ENCODE data around the gene MYO1G. TPM values are rescaled to one million over a fixed set of nuclear protein-coding genes. Genes with fewer than 3 reads are reported as not detected.
A peak's percentile ranks its signal among the peaks of the same experiment; 100 is the strongest.

MYO1G gene
- total RNA-seq, 1 donor from 2014 or later: not detected

GRCh38 chr7:44944821-44945220 lies 34.0 kb downstream of the MYO1G start:
- TF ChIP-seq EZH2phosphoT487 (IDR thresholded peaks at IDR 0.05) (no peak), CTCF (IDR thresholded peaks at IDR 0.05) (no peak), EZH2 (IDR thresholded peaks at IDR 0.05) (no peak)
- H4K20me1 ChIP-seq (ENCODE audit: low read depth): no peaks in the 10 kb centered on the region
- no peak overlapping the region for H3K27ac ChIP-seq
- peak overlapping the region; percentile 33 for H3K27ac Mint-ChIP-seq
- no peaks in the 10 kb centered on the region for H3K9me3 ChIP-seq (ENCODE audit: low read depth)
- DNase-seq (ENCODE audit: low spot score): no peak
- no peak overlapping the region for H2AFZ ChIP-seq (replicated peaks)
- no peaks in the 10 kb centered on the region for H3K36me3 ChIP-seq
- no peaks in the 10 kb centered on the region for H3K27me3 Mint-ChIP-seq (ENCODE audit: insufficient read depth, low read depth)
- H3K27me3 ChIP-seq: peaks cover 12% of the 10 kb centered on the region
- H3K79me2 ChIP-seq (ENCODE audit: low read depth): no peaks in the 10 kb centered on the region
- no peaks in the 10 kb centered on the region for H3F3A ChIP-seq (ENCODE audit: low read depth)
- H3K4me3 ChIP-seq: no peak overlapping the region
- H3K4me1 ChIP-seq: no peaks in the 10 kb centered on the region
- H3K4me3 Mint-ChIP-seq: no peak overlapping the region
- H3K9me3 Mint-ChIP-seq: no peaks in the 10 kb centered on the region
- H3K36me3 Mint-ChIP-seq: no peaks in the 10 kb centered on the region
- H3K9ac ChIP-seq: no peak overlapping the region
- no peak overlapping the region for H3K4me2 ChIP-seq
- no peaks in the 10 kb centered on the region for H3K4me1 Mint-ChIP-seq

- DNase-seq (ENCODE audit: low spot score): no peak
- peaks cover 5% of the 10 kb centered on the region for H3K27me3 ChIP-seq
- H3F3A ChIP-seq (ENCODE audit: low read depth): no peaks in the 10 kb centered on the region
- H3K9ac ChIP-seq: no peak overlapping the region
- H3K4me3 ChIP-seq: no peak overlapping the region
- no peaks in the 10 kb centered on the region for H3K36me3 ChIP-seq
- no peak overlapping the region for H3K4me3 Mint-ChIP-seq
- TF ChIP-seq CTCF (IDR thresholded peaks at IDR 0.05): no peak
- TF ChIP-seq EZH2phosphoT487 (IDR thresholded peaks at IDR 0.05): no peak
- no peak for TF ChIP-seq EZH2 (IDR thresholded peaks at IDR 0.05)
- no peaks in the 10 kb centered on the region for H4K20me1 ChIP-seq (ENCODE audit: low read depth)
- no peaks in the 10 kb centered on the region for H3K27me3 Mint-ChIP-seq (ENCODE audit: insufficient read depth, low read depth)
- no peak overlapping the region for H2AFZ ChIP-seq (replicated peaks)
- no peak overlapping the region for H3K27ac Mint-ChIP-seq
- no peaks in the 10 kb centered on the region for H3K9me3 ChIP-seq (ENCODE audit: low read depth)
- H3K27ac ChIP-seq: no peak overlapping the region
- no peaks in the 10 kb centered on the region for H3K36me3 Mint-ChIP-seq
- no peak overlapping the region for H3K4me2 ChIP-seq
- no peaks in the 10 kb centered on the region for H3K4me1 Mint-ChIP-seq
- no peaks in the 10 kb centered on the region for H3K9me3 Mint-ChIP-seq
- H3K4me1 ChIP-seq: no peaks in the 10 kb centered on the region
- no peaks in the 10 kb centered on the region for H3K79me2 ChIP-seq (ENCODE audit: low read depth)
Observed at GRCh38 chr7:44943631-44944030, 35.2 kb downstream of the MYO1G start.

GRCh38 chr7:44937426-44937825 lies 41.4 kb downstream of the MYO1G start:
- no peaks in the 10 kb centered on the region for H3K36me3 ChIP-seq
- H3K4me1 ChIP-seq: no peaks in the 10 kb centered on the region
- H3K79me2 ChIP-seq (ENCODE audit: low read depth): no peaks in the 10 kb centered on the region
- H3K36me3 Mint-ChIP-seq: no peaks in the 10 kb centered on the region
- peaks cover 2% of the 10 kb centered on the region for H3K27me3 Mint-ChIP-seq (ENCODE audit: insufficient read depth, low read depth)
- no peak overlapping the region for H3K27ac Mint-ChIP-seq
- no peak overlapping the region for H3K9ac ChIP-seq
- no peak for TF ChIP-seq CTCF (IDR thresholded peaks at IDR 0.05)
- TF ChIP-seq EZH2 (IDR thresholded peaks at IDR 0.05): no peak
- TF ChIP-seq EZH2phosphoT487 (IDR thresholded peaks at IDR 0.05): no peak
- H4K20me1 ChIP-seq (ENCODE audit: low read depth): no peaks in the 10 kb centered on the region
- H2AFZ ChIP-seq (replicated peaks): no peak overlapping the region
- no peak overlapping the region for H3K4me3 ChIP-seq
- H3K4me3 Mint-ChIP-seq: no peak overlapping the region
- no peak overlapping the region for H3K4me2 ChIP-seq
- H3K9me3 Mint-ChIP-seq: no peaks in the 10 kb centered on the region
- no peaks in the 10 kb centered on the region for H3K9me3 ChIP-seq (ENCODE audit: low read depth)
- H3K27ac ChIP-seq: no peak overlapping the region
- H3K27me3 ChIP-seq: no peaks in the 10 kb centered on the region
- H3K4me1 Mint-ChIP-seq: no peaks in the 10 kb centered on the region
- no peaks in the 10 kb centered on the region for H3F3A ChIP-seq (ENCODE audit: low read depth)
- no peak for DNase-seq (ENCODE audit: low spot score)

Data from neural progenitor cell (in vitro differentiated cells).